ENCODE measurements around the gene SHB.

DNA sequence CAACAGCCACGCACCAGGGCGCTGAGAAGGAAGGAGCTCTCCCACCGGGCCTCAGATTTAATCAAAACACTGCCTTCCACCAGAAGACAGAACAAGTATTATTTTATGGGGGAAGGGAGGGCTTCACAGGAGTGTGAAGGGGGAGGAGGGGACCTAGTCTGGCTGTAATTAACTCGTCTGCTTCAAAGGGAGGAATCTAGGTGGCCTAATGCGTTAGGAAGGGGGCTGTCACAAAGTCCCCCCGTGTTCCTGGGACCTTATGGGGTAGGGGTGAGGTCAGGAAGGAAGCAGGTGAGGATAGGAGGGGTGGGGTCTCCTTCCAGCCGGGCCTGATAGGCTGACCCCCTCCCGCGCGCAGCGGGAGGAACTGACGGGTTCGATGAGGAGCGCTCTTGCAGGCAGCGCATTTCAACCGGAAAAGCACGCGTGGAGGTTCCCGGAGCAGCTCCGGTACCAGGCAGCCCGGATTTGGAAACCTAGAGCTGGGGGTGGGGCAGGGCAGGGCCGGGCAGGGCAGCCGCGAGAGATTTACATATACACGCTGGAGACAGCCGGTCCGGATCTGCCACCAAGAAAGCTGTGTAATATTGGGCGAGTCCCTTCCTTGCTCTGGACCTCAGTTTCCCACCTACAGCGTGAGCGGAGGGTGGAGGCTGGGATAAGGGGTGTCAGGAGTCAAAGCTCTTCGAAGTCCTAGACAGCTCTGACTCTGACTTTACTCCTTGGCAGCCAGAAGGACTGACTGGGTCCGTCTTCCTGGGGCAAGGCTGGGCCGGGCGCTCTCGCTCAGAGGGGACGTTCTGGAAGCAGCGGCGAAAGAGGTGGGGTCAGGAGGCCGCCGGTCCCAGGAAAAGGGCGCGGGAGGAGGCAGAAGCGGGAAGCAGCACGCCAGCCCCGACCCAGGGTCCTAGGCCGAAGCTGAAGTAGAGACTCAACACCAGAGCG lies 1.8 kb downstream of the SHB start:
- no peak; the same call in 1 of the 2 replicates for TF ChIP-seq SIN3A (IDR thresholded peaks at IDR 0.05; ENCODE audit: borderline replicate concordance, insufficient read depth, low read length)
- TF ChIP-seq, protein P1, sequence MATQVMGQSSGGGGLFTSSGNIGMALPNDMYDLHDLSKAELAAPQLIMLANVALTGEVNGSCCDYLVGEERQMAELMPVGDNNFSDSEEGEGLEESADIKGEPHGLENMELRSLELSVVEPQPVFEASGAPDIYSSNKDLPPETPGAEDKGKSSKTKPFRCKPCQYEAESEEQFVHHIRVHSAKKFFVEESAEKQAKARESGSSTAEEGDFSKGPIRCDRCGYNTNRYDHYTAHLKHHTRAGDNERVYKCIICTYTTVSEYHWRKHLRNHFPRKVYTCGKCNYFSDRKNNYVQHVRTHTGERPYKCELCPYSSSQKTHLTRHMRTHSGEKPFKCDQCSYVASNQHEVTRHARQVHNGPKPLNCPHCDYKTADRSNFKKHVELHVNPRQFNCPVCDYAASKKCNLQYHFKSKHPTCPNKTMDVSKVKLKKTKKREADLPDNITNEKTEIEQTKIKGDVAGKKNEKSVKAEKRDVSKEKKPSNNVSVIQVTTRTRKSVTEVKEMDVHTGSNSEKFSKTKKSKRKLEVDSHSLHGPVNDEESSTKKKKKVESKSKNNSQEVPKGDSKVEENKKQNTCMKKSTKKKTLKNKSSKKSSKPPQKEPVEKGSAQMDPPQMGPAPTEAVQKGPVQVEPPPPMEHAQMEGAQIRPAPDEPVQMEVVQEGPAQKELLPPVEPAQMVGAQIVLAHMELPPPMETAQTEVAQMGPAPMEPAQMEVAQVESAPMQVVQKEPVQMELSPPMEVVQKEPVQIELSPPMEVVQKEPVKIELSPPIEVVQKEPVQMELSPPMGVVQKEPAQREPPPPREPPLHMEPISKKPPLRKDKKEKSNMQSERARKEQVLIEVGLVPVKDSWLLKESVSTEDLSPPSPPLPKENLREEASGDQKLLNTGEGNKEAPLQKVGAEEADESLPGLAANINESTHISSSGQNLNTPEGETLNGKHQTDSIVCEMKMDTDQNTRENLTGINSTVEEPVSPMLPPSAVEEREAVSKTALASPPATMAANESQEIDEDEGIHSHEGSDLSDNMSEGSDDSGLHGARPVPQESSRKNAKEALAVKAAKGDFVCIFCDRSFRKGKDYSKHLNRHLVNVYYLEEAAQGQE (IDR thresholded peaks at IDR 0.05; ENCODE audit: insufficient read depth in 1 of 2, low read depth in 2 of 2, low read length in 2 of 2): no peak
- no peak for TF ChIP-seq POLR2AphosphoS5 (IDR thresholded peaks at IDR 0.05; ENCODE audit: low read depth, low read length)
